ENCODE data around the gene PROK2.

- TF ChIP-seq CTCF (conservative IDR thresholded peaks at IDR 0.05; ENCODE audit: low read depth, low read length) (no peak), EZH2phosphoT487 (IDR thresholded peaks at IDR 0.05; ENCODE audit: borderline replicate concordance, low read length) (no peak)
These were observed 32.3 kb upstream of the PROK2 start for GRCh38 chr3:71817262-71817661.

All from PC-3 (cell line).